Adipocyte (in vitro differentiated cells): Measurements from ENCODE around the gene PRIM1.
A peak's percentile ranks its signal among the peaks of the same experiment; 100 is the strongest.

Experiments used
- DNase-seq: peaks from one replicate; pipeline ENCODE4 v3.0.0-alpha.2; 2015; ENCODE audit warnings: low read depth
- H3K27me3 ChIP-seq: replicated peaks from 2 replicates; pipeline ENCODE4 v1.7.0; 2013; ENCODE audit warnings: mild to moderate bottlenecking, low read length, moderate library complexity; ENCODE audit not compliant: control insufficient read depth, insufficient read depth
- H3K36me3 ChIP-seq: 2 replicates; pipeline ENCODE4 v1.7.0; 2013; ENCODE audit warnings: low read length, mild to moderate bottlenecking, moderate library complexity; ENCODE audit not compliant: control insufficient read depth, insufficient read depth, severe bottlenecking
- H3K4me1 ChIP-seq: 2 replicates; pipeline ENCODE4 v1.7.0; 2013; ENCODE audit warnings: mild to moderate bottlenecking, low read length, moderate library complexity; ENCODE audit not compliant: control insufficient read depth, insufficient read depth
- H3K4me3 ChIP-seq: 2 replicates; pipeline ENCODE4 v1.7.0; 2013; ENCODE audit warnings: mild to moderate bottlenecking, low read length, moderate library complexity
- H3K9ac ChIP-seq: 2 replicates; pipeline ENCODE4 v1.7.0; 2013; ENCODE audit warnings: mild to moderate bottlenecking, low read length, moderate library complexity
- H3K9me3 ChIP-seq: 2 replicates; pipeline ENCODE4 v1.7.0; 2013; ENCODE audit warnings: mild to moderate bottlenecking, low read length, moderate library complexity; ENCODE audit not compliant: control insufficient read depth

The PRIM1 gene

GRCh38 chr12:56687223-56688128 lies 64.6 kb downstream of the PRIM1 start:
- peak; percentile 55 for DNase-seq
- no peaks in the 10 kb centered on the region for H3K36me3 ChIP-seq
- peaks cover 23% of the 10 kb centered on the region for H3K4me1 ChIP-seq
- H3K4me3 ChIP-seq: peak overlapping the region; percentile 98
- H3K9me3 ChIP-seq: no peaks in the 10 kb centered on the region
- no peaks in the 10 kb centered on the region for H3K27me3 ChIP-seq
- H3K9ac ChIP-seq: peak overlapping the region; percentile 100

GRCh38 chr12:56684745-56685359 lies 67.3 kb downstream of the PRIM1 start:
- DNase-seq: no peak
- Histone ChIP-seq H3K27me3 (no peaks in the 10 kb centered on the region), H3K9me3 (no peaks in the 10 kb centered on the region), H3K4me3 (peak overlapping the region; percentile 98), H3K36me3 (peaks cover 8% of the 10 kb centered on the region), H3K4me1 (peaks cover 23% of the 10 kb centered on the region), H3K9ac (peak overlapping the region; percentile 69)

GRCh38 chr12:56682323-56682722 lies 69.8 kb downstream of the PRIM1 start:
- Histone ChIP-seq H3K9me3 (no peaks in the 10 kb centered on the region), H3K27me3 (no peaks in the 10 kb centered on the region), H3K36me3 (peaks cover 17% of the 10 kb centered on the region), H3K9ac (no peak overlapping the region), H3K4me3 (no peak overlapping the region), H3K4me1 (peaks cover 13% of the 10 kb centered on the region)
- DNase-seq: no peak
